Left lung (tissue), 10 donors: ENCODE measurements around the gene KCNAB1. TPM values are rescaled to one million over a fixed set of nuclear protein-coding genes. Genes with fewer than 3 reads are reported as not detected.

Source experiments
- ATAC-seq: fragments of 200-7000 bp; cut with Tn5 transposase; one replicate; pipeline ENCODE4 v1.9.1; 2020; ENCODE audit warnings: moderate library complexity
- DNase-seq, 4 donors: peaks; one replicate each; pipeline ENCODE4 v3.0.0-alpha.2; 2013 to 2020
- H3K27ac ChIP-seq, 2 donors: fragments of 200-600 bp; sonication (generic) in 1 of 2; one replicate each; pipeline versions ENCODE4 v1.5.0 to v1.8.0; 2020 to 2021
- H3K27me3 ChIP-seq, 2 donors: fragments of 200-600 bp; sonication (generic) in 1 of 2; one replicate each; pipeline versions ENCODE4 v1.5.0 to v1.8.0; 2020 to 2021
- H3K36me3 ChIP-seq, 2 donors: fragments of 200-600 bp; sonication (generic) in 1 of 2; one replicate each; pipeline versions ENCODE4 v1.5.0 to v1.8.0; 2020 to 2021
- H3K4me1 ChIP-seq, 2 donors: fragments of 200-600 bp; one replicate each; pipeline ENCODE4 v1.8.0; 2021
- H3K4me3 ChIP-seq, 2 donors: fragments of 200-600 bp; sonication (generic) in 1 of 2; one replicate each; pipeline versions ENCODE4 v1.5.0 to v1.8.0; 2020 to 2021; ENCODE audit warnings: mild to moderate bottlenecking in 1 of 2
- H3K9me3 ChIP-seq, 2 donors: fragments of 200-600 bp; sonication (generic) in 1 of 2; one replicate each; pipeline versions ENCODE4 v1.5.0 to v1.8.0; 2020 to 2021
- CTCF ChIP-seq, 2 donors: fragments of 200-600 bp; sonication (generic) in 1 of 2; IDR thresholded peaks; one replicate each; pipeline versions ENCODE4 v1.5.0 to v1.8.0; 2021; ENCODE audit warnings: antibody characterized with exemption in 2 of 2
- intact Hi-C, 2 donors: fragments of 100-400 bp; cut with DNase I; formaldehyde crosslinking; loops; one replicate each; pipeline versions ENCODE4 v1.11.2 to v1.14.2; 2022
- polyA plus RNA-seq, 6 donors: library from polyadenylated mRNA; unstranded; fragments of 120-200 nt; gene quantifications; one replicate each; pipeline ENCODE4 v1.2.1, GENCODE V29; 2013; ENCODE audit not compliant: insufficient read length in 6 of 6
- total RNA-seq, 2 donors: library from RNA; stranded (reverse); fragmentation: NEBNext Ultra II Directional; extraction: Animal tissue kit (Norgen Biotek cat#: 25700); gene quantifications; one replicate each; pipeline ENCODE4 v1.2.1, GENCODE V29; 2021
- donor health status: DM: no; HTN: yes; CAD: no.
- donor health status: DM: no; HTN: no; CAD: no.

KCNAB1 gene
- total and polyA plus RNA-seq, 8 donors = 0.58 to 1.7 (median 1.5) TPM

GRCh38 chr3:156516961-156517360 is 396.6 kb downstream of the KCNAB1 start:
- Histone ChIP-seq H3K4me1 (no peaks in the 10 kb centered on the region), H3K27ac (no peak overlapping the region), H3K9me3 (no peaks in the 10 kb centered on the region), H3K36me3 (no peaks in the 10 kb centered on the region), H3K27me3 (no peaks in the 10 kb centered on the region), H3K4me3 (no peak overlapping the region)
- ATAC-seq (peak; percentile 34), DNase-seq (no peak)
- TF ChIP-seq CTCF (IDR thresholded peaks at IDR 0.05) = no peak
- intact Hi-C loops = no loop called here

GRCh38 chr3:156518726-156519125 is 398.3 kb downstream of the KCNAB1 start:
- no peak for TF ChIP-seq CTCF (IDR thresholded peaks at IDR 0.05)
- intact Hi-C loops = no loop called here
- no peak for ATAC-seq

GRCh38 chr3:156519758-156520162 is 399.4 kb downstream of the KCNAB1 start:
- no peaks in the 10 kb centered on the region for H3K4me1 ChIP-seq
- H3K36me3 ChIP-seq = no peaks in the 10 kb centered on the region
- ATAC-seq (no peak), DNase-seq (no peak)
- no peaks in the 10 kb centered on the region for H3K9me3 ChIP-seq
- intact Hi-C loops = no loop called here
- no peak overlapping the region for H3K4me3 ChIP-seq
- no peak for TF ChIP-seq CTCF (IDR thresholded peaks at IDR 0.05)
- no peaks in the 10 kb centered on the region for H3K27me3 ChIP-seq
- H3K27ac ChIP-seq = no peak overlapping the region

More at GRCh38 chr3:156518726-156519125, 398.3 kb downstream of the KCNAB1 start:
- Histone ChIP-seq H3K9me3 (no peaks in the 10 kb centered on the region), H3K4me3 (no peak overlapping the region), H3K36me3 (no peaks in the 10 kb centered on the region), H3K27ac (no peak overlapping the region), H3K4me1 (no peaks in the 10 kb centered on the region), H3K27me3 (no peaks in the 10 kb centered on the region)
- DNase-seq = no peak

GRCh38 chr3:156522673-156523072 is 402.3 kb downstream of the KCNAB1 start:
- ATAC-seq = no peak
- Histone ChIP-seq H3K4me3 (no peak overlapping the region), H3K4me1 (no peaks in the 10 kb centered on the region), H3K36me3 (no peaks in the 10 kb centered on the region), H3K9me3 (no peaks in the 10 kb centered on the region), H3K27ac (no peak overlapping the region), H3K27me3 (no peaks in the 10 kb centered on the region)
- TF ChIP-seq CTCF (IDR thresholded peaks at IDR 0.05) = no peak
- DNase-seq = no peak
- intact Hi-C loops = no loop called here

GRCh38 chr3:156525808-156526207 is 405.4 kb downstream of the KCNAB1 start:
- intact Hi-C loops = no loop called here
- TF ChIP-seq CTCF (IDR thresholded peaks at IDR 0.05) = no peak

More at GRCh38 chr3:156525808-156526207, 405.4 kb downstream of the KCNAB1 start:
- no peaks in the 10 kb centered on the region for H3K4me1 ChIP-seq
- no peak for ATAC-seq
- H3K27me3 ChIP-seq = no peaks in the 10 kb centered on the region
- no peak overlapping the region for H3K4me3 ChIP-seq
- no peaks in the 10 kb centered on the region for H3K36me3 ChIP-seq
- H3K27ac ChIP-seq = no peak overlapping the region
- DNase-seq = no peak
- H3K9me3 ChIP-seq = no peaks in the 10 kb centered on the region
